ENCODE data around the gene SORL1.

DNA sequence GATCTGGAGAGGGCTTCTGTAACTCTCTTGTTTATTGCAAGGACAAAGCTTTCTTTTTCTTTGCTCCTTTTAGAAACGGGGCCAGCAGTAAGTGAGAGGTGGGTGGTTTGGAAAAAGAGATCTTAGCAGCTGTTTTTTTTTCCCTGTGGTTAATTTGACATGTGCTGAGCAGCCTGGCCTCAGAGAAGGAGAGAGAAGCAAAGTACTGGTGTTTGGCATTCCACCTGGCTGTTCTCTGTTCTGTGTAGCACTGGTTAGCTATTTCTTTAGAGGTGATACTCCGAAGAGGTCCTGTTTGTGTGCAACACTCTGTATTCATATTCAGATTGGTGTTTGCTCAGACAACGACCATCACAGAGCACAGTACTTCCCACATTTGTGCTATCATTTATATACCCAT is 81.5 kb downstream of the SORL1 start:
- TF ChIP-seq, protein P1, sequence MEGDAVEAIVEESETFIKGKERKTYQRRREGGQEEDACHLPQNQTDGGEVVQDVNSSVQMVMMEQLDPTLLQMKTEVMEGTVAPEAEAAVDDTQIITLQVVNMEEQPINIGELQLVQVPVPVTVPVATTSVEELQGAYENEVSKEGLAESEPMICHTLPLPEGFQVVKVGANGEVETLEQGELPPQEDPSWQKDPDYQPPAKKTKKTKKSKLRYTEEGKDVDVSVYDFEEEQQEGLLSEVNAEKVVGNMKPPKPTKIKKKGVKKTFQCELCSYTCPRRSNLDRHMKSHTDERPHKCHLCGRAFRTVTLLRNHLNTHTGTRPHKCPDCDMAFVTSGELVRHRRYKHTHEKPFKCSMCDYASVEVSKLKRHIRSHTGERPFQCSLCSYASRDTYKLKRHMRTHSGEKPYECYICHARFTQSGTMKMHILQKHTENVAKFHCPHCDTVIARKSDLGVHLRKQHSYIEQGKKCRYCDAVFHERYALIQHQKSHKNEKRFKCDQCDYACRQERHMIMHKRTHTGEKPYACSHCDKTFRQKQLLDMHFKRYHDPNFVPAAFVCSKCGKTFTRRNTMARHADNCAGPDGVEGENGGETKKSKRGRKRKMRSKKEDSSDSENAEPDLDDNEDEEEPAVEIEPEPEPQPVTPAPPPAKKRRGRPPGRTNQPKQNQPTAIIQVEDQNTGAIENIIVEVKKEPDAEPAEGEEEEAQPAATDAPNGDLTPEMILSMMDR (IDR thresholded peaks at IDR 0.05; ENCODE audit: poor library complexity, severe bottlenecking): no peak
- no peak for TF ChIP-seq EZH2 (IDR thresholded peaks at IDR 0.05; ENCODE audit: borderline replicate concordance, insufficient read depth, low read length, poor library complexity, severe bottlenecking)
- TF ChIP-seq, protein P2, sequence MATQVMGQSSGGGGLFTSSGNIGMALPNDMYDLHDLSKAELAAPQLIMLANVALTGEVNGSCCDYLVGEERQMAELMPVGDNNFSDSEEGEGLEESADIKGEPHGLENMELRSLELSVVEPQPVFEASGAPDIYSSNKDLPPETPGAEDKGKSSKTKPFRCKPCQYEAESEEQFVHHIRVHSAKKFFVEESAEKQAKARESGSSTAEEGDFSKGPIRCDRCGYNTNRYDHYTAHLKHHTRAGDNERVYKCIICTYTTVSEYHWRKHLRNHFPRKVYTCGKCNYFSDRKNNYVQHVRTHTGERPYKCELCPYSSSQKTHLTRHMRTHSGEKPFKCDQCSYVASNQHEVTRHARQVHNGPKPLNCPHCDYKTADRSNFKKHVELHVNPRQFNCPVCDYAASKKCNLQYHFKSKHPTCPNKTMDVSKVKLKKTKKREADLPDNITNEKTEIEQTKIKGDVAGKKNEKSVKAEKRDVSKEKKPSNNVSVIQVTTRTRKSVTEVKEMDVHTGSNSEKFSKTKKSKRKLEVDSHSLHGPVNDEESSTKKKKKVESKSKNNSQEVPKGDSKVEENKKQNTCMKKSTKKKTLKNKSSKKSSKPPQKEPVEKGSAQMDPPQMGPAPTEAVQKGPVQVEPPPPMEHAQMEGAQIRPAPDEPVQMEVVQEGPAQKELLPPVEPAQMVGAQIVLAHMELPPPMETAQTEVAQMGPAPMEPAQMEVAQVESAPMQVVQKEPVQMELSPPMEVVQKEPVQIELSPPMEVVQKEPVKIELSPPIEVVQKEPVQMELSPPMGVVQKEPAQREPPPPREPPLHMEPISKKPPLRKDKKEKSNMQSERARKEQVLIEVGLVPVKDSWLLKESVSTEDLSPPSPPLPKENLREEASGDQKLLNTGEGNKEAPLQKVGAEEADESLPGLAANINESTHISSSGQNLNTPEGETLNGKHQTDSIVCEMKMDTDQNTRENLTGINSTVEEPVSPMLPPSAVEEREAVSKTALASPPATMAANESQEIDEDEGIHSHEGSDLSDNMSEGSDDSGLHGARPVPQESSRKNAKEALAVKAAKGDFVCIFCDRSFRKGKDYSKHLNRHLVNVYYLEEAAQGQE (IDR thresholded peaks at IDR 0.05; ENCODE audit: borderline replicate concordance): no peak
- no peak for TF ChIP-seq RAD21 (conservative IDR thresholded peaks at IDR 0.05)
- TF ChIP-seq TAF1 (IDR thresholded peaks at IDR 0.05; ENCODE audit: low read depth): no peak
- TF ChIP-seq EP300 (conservative IDR thresholded peaks at IDR 0.05; ENCODE audit: poor library complexity, severe bottlenecking): no peak
- no peak for TF ChIP-seq SMC3 (conservative IDR thresholded peaks at IDR 0.05; ENCODE audit: poor library complexity)
- no peak for TF ChIP-seq POLR2AphosphoS5 (IDR thresholded peaks at IDR 0.05)
- no peak for TF ChIP-seq MXI1 (conservative IDR thresholded peaks at IDR 0.05; ENCODE audit: poor library complexity, severe bottlenecking)

All from neural cell (in vitro differentiated cells).